ENCODE results near the gene KPNB1. TPM values are rescaled to one million over a fixed set of nuclear protein-coding genes. Genes with fewer than 3 reads are reported as not detected.

Gene KPNB1
- total and polyA plus RNA-seq, 2 experiments from 2014 or later = 59.5 to 423 TPM

DNA sequence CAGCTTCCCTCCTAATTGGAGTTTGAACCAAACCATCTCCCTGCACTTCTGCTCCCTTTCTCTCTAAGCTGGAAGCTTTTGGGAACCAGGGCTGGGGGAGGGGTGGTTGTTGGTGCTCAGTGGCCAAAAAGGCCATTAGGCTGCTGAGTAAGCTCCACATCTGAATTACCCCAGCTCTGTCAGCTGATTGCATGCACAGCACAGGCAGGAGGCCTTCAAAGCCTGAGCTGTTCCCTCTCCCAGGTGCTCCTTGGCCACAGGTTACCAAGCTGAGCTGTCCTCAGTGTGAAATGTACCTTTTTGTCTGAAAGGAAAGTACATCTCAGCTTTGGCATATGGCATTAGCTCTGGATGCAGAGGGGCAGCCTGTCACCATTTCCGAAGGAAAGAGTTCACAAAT, 38.0 kb downstream of the KPNB1 start:
- 0 out of 2 replicates have a peak, but pooled peaks cover under 1% of the 10 kb centered on the region for H3K79me2 ChIP-seq (ENCODE audit: insufficient read depth)
- H3K9me2 ChIP-seq (ENCODE audit: insufficient read depth) = no peaks in the 10 kb centered on the region
- H3F3A ChIP-seq (ENCODE audit: insufficient read depth) = peaks cover 54% of the 10 kb centered on the region
- no peak overlapping the region for H2AFZ ChIP-seq
- peaks cover 48% of the 10 kb centered on the region for H3K4me1 ChIP-seq (ENCODE audit: insufficient read depth)
- no peaks in the 10 kb centered on the region for H3K27me3 ChIP-seq (replicated peaks; ENCODE audit: insufficient read depth)
- TF ChIP-seq EZH2 (IDR thresholded peaks at IDR 0.05; ENCODE audit: insufficient read depth, poor library complexity, severe bottlenecking) (no peak), EZH2phosphoT487 (IDR thresholded peaks at IDR 0.05; ENCODE audit: insufficient read depth, low read depth) (no peak)
- peak; percentile 59 for DNase-seq
- H3K9ac ChIP-seq = peak overlapping the region; percentile 67; the same call in 1 of the 2 replicates
- 53 to 62% methylated on average over 1 of the region's 1 CpG for WGBS, 2 experiments (ENCODE audit: low coverage in 1 of 2, low lambda C conversion rate in 2 of 2, missing lambda C conversion rate in 2 of 2)
- no peaks in the 10 kb centered on the region for H4K20me1 ChIP-seq (ENCODE audit: insufficient read depth)
- H3K4me3 ChIP-seq = no peak overlapping the region
- in situ Hi-C loops (cut with MboI) = no loop called here
- peak overlapping the region; percentile 91 for H3K27ac ChIP-seq
- no peaks in the 10 kb centered on the region for H3K9me3 ChIP-seq (ENCODE audit: low read depth)
- H3K36me3 ChIP-seq (ENCODE audit: low read depth) = peaks cover 13% of the 10 kb centered on the region
- H3K4me2 ChIP-seq (ENCODE audit: unreplicated experiment) = no peak overlapping the region

GRCh38 chr17:47690121-47690520, 40.4 kb downstream of the KPNB1 start:
- Histone ChIP-seq H2AFZ (no peak overlapping the region), H3K27ac (no peak overlapping the region), H3K9me2 (ENCODE audit: insufficient read depth) (no peaks in the 10 kb centered on the region), H3K27me3 (replicated peaks; ENCODE audit: insufficient read depth) (no peaks in the 10 kb centered on the region), H3K4me2 (ENCODE audit: unreplicated experiment) (no peak overlapping the region), H3K9ac (no peak overlapping the region), H3K4me3 (no peak overlapping the region), H3K79me2 (ENCODE audit: insufficient read depth) (no peaks in the 10 kb centered on the region), H3K9me3 (ENCODE audit: low read depth) (no peaks in the 10 kb centered on the region), H3K4me1 (ENCODE audit: insufficient read depth) (peaks cover 37% of the 10 kb centered on the region), H4K20me1 (ENCODE audit: insufficient read depth) (no peaks in the 10 kb centered on the region), H3F3A (ENCODE audit: insufficient read depth) (peaks cover 31% of the 10 kb centered on the region), H3K36me3 (ENCODE audit: low read depth) (no peaks in the 10 kb centered on the region)
- in situ Hi-C loops (cut with MboI) = no loop called here
- DNase-seq = no peak
- 44 to 55% methylated on average over 3 of the region's 3 CpGs for WGBS, 2 experiments (ENCODE audit: low coverage in 1 of 2, low lambda C conversion rate in 2 of 2, missing lambda C conversion rate in 2 of 2)
- TF ChIP-seq EZH2phosphoT487 (IDR thresholded peaks at IDR 0.05; ENCODE audit: insufficient read depth, low read depth) (no peak), EZH2 (IDR thresholded peaks at IDR 0.05; ENCODE audit: insufficient read depth, poor library complexity, severe bottlenecking) (no peak)

DNA sequence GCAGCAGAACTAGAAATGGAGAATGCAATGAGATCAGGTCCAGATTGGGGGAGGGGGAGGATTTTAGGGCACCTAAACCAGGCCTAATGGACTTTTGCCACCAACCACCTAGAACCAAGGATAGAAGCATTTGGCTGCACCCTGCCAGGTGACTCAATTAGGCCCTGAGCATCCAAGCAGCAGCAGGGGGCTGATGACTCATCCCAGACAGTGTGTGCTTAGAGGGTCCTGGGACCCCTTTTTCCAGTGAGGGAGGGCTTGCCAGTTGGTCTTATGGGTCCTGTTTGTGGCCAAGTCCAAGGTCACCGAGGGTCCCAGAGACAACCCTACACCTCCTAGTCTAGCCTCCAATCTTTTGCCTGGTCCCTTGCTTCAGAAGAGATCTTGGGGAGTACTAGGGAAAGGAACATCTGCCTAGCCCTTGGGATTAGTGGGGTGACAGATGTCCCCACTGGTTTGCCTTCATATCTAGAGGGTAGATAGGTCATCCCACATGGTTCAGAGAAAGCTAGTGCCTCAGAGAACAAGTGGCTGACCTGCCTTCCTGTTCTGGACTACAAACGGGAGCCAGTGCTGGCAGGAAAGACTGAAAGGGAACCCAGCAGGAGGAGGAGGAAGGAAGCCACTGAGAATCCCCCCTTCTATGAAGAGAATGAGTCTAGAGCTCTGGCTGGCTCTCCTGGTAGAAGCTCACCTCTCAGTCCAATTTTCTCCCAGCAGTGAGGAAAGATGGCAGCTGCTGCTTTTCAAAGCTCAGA, 42.6 kb downstream of the KPNB1 start:
- peaks cover 9% of the 10 kb centered on the region for H3F3A ChIP-seq (ENCODE audit: insufficient read depth)
- no peaks in the 10 kb centered on the region for H3K79me2 ChIP-seq (ENCODE audit: insufficient read depth)
- no peak for DNase-seq
- TF ChIP-seq EZH2phosphoT487 (IDR thresholded peaks at IDR 0.05; ENCODE audit: insufficient read depth, low read depth) (no peak), EZH2 (IDR thresholded peaks at IDR 0.05; ENCODE audit: insufficient read depth, poor library complexity, severe bottlenecking) (no peak)
- no peak overlapping the region for H3K9ac ChIP-seq
- H3K4me2 ChIP-seq (ENCODE audit: unreplicated experiment) = no peak overlapping the region
- H3K4me1 ChIP-seq (ENCODE audit: insufficient read depth) = peaks cover 16% of the 10 kb centered on the region
- H4K20me1 ChIP-seq (ENCODE audit: insufficient read depth) = no peaks in the 10 kb centered on the region
- no peaks in the 10 kb centered on the region for H3K36me3 ChIP-seq (ENCODE audit: low read depth)
- no peak overlapping the region for H3K27ac ChIP-seq
- peak overlapping the region; percentile 93; the same call in 1 of the 2 replicates for H3K4me3 ChIP-seq
- 76 to 88% methylated on average over 2 of the region's 2 CpGs for WGBS, 2 experiments (ENCODE audit: low coverage in 1 of 2, low lambda C conversion rate in 2 of 2, missing lambda C conversion rate in 2 of 2)
- in situ Hi-C loops (cut with MboI) = no loop called here
- H3K9me3 ChIP-seq (ENCODE audit: low read depth) = no peaks in the 10 kb centered on the region
- H2AFZ ChIP-seq = no peak overlapping the region
- H3K27me3 ChIP-seq (replicated peaks; ENCODE audit: insufficient read depth) = no peaks in the 10 kb centered on the region
- no peaks in the 10 kb centered on the region for H3K9me2 ChIP-seq (ENCODE audit: insufficient read depth)

DNA sequence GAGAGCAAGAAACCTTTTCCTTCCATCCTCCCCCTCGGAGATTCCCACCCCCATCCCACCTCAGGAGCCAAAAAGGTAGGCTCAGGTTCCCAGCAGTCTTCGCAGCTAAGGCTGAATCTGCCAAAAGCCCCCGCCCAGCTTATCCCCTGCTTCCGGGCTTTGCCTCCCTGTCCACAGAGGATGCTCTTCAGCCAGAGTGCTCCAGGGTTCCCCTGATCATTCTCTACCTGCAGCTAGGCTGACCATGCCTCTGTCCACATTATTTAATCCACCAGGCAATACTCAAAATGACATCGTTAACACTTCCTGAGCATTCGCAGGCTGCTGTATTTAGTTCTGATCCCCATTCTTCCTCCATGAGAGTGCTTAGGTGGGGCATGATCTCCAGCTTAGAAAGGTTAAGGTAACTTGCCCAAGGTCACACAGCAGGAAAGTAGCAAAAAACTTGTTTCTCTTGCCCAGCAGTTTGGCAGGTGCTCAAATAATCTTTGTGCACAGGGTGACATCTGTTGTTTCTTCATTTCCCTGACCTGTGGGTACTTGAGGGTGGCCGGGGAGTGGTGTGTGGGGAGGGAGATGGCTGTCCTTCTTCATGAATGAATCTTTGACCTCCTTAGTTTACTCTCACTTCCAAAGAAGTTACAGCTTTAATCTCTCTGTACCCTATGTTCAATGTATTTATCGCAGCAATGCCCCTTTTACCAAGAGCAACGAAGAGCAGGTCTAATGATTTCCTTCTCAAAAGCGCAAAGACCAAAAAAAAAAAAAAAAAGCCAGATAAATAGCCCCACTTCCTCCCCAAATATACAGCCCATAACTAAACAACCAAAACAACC, 43.4 kb downstream of the KPNB1 start:
- in situ Hi-C loops (cut with MboI) = no loop called here
- peak; percentile 37 for DNase-seq
- peak overlapping the region; percentile 76 for H2AFZ ChIP-seq

More for the DNA sequence above, 43.4 kb downstream of the KPNB1 start:
- Histone ChIP-seq H4K20me1 (ENCODE audit: insufficient read depth) (no peaks in the 10 kb centered on the region), H3K9me3 (ENCODE audit: low read depth) (no peaks in the 10 kb centered on the region), H3F3A (ENCODE audit: insufficient read depth) (peaks cover 2% of the 10 kb centered on the region), H3K4me2 (ENCODE audit: unreplicated experiment) (peak overlapping the region; percentile 93), H3K4me1 (ENCODE audit: insufficient read depth) (peaks cover 8% of the 10 kb centered on the region), H3K79me2 (ENCODE audit: insufficient read depth) (no peaks in the 10 kb centered on the region), H3K36me3 (ENCODE audit: low read depth) (no peaks in the 10 kb centered on the region), H3K27me3 (replicated peaks; ENCODE audit: insufficient read depth) (no peaks in the 10 kb centered on the region), H3K9ac (peak overlapping the region; percentile 95), H3K4me3 (peak overlapping the region; percentile 93), H3K27ac (peak overlapping the region; percentile 41), H3K9me2 (ENCODE audit: insufficient read depth) (no peaks in the 10 kb centered on the region)
- TF ChIP-seq EZH2phosphoT487 (IDR thresholded peaks at IDR 0.05; ENCODE audit: insufficient read depth, low read depth) (no peak), EZH2 (IDR thresholded peaks at IDR 0.05; ENCODE audit: insufficient read depth, poor library complexity, severe bottlenecking) (no peak)
- WGBS, 2 experiments (ENCODE audit: low coverage in 1 of 2, low lambda C conversion rate in 2 of 2, missing lambda C conversion rate in 2 of 2) = 32 to 36% methylated on average over 10 of the region's 10 CpGs
